ENCODE measurements around the gene TMEM174.

TMEM174 gene

DNA sequence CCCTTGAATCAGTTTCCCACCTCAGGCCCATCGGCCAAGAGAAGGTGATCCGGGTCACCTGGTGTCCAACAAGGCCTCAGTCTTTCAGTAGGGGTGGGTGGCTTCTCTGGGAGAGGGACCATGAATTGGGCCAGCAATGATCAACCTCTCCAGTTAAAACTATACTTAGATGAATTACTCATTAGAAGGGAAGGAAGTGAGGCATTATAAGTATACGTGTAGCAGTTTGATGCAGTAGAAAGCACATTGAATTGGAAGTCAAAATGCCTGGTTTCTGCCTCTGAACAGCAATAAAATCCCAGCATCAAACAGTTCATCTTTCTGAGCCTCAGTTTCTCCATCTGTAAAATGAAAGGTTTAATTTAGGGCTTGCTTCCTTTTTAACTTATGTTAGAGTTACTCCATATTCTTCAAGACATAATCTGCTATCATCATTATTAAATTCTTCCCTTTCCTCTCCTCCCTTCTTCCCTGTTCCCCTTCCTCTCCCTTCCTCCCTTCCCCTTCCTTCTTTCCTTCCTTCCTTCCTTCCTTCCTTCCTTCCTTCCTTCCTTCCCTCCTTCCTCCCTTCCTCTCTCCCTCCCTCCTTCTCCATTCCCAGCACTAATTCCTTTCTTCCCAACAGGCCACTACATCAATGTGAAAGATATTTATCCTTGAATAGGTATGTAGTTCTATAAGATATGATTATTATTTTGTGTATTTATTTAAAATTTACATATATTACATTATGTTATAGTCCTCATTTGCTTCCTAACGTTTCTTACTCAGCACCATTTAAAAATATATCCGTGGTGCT, 18.6 kb upstream of the TMEM174 start:
- DNase-seq: no peak

DNA sequence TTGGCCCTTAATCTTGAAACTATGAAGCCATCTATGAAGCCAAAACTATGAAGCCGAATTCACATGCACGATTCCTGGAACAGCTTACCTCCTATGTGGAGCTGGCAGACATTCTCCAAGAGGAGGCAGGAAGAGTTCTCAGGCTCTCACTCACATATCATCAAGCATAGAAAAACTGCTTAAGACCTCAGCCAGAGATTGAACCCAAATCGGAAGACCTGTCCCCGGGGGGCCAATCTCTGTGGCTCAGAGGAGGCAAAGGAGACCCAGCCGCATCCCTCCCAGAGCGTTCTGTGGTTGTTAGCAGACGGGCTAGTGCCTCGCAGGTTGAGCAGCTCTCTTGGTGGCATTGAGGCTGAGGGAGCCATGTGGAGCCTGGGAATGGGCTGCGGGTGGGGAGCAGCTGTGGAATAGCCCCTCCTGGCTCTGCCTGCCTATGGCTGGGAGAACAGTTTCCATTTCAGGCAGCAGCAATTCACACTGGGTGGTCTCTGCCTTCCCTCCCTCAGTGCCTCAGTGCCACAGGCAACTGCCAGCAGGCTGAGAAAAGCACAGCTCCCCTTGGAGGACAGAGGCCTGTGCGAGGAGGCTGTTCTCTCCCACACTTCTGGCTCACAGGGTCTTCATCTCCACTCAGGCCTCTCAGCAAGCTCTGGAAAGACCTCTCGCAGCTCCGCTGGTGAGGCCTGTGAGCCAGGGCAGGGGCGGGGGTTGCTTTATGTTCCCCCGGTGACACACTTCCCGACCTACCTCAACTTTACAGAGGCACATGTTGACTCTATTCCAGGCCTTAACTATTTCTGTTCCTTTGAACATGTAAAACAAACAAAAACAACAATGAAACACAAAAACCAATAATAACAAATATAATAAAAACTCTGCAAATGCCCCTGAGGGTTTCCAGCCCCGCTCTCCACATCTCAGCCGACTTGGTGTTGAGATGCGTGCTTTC, 17.4 kb upstream of the TMEM174 start:
- no peak for DNase-seq

DNA sequence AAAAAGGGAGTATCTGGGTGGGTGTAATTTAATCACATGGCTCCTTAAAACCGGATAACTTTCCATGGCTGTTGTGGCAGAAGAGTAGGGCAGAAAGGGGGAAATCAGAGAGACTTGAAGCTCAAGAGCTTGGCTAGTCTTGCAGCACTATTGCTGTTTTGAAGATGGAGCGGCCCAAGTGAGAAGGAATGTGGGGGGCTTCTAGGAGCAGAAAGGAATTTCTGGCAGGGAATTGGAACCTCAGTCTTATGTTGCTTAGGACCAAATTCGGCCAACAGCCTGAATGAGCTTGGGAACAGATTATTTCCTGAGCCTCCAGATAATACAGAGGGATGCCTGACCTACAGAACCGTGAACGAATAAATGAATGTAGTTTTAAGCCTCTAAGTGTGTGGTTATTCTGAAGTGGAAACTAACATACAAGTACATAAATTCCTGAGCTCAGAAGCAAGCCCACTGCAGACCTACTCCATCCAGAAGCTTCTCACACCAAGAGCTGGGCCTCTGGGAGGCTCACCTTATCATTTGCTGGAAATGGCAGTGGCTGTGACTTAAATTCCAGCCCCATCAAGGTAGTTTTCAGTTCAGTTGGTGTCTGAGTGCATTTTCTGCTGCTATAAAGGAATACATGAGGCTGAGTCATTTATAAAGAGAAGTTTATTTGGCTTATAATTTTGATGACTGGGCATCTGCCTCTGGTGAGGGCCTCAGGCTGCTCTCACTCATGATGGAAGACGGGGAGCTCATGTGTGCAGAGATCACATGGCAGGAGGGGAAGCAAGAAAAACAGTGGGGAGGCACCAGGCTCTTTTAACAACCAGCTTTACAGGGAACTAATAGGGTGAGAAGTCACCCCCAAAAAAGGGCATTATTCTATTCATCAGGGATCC, 15.3 kb upstream of the TMEM174 start:
- DNase-seq: no peak

DNA sequence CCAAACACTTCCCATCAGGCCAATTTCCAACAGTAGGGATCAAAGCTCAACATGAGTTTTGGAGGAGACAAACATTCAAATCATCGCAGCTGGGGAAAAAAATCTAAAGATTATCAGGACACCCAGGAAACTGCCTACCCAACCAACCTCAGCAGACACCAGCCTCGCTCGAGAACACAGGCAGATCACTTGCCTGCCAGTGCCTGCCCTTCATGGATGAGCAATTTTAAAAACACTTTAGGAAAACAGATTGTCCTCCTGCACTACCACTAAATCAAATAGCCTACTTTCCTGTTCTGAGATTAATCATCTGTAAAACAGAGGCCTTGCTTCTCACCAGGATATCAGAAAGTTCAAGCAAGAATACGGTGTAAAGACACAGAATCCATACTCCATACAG, 14.7 kb upstream of the TMEM174 start:
- DNase-seq: no peak

DNA sequence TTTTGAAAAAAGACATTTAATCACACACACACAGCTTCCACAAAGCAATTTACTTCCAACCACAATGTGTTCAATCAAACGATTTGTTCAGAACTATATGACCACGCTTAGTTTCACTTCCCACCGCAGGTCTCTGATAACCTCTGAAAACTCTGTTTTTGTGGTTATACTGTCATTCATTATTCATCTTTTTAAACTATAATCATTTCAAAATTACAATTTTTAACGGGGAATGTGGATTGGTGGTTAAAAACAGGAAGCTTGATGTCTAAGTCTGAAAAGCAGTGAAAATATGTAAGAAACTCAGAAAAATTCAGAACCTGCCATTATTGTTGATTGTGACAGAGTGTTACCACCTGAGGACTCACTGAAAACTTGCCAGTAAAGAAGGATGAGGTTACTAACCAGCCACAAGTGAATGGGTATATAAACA, 12.7 kb upstream of the TMEM174 start:
- DNase-seq: peak in 3 of 4 experiments; percentile 1 to 14 (median 6)

DNA sequence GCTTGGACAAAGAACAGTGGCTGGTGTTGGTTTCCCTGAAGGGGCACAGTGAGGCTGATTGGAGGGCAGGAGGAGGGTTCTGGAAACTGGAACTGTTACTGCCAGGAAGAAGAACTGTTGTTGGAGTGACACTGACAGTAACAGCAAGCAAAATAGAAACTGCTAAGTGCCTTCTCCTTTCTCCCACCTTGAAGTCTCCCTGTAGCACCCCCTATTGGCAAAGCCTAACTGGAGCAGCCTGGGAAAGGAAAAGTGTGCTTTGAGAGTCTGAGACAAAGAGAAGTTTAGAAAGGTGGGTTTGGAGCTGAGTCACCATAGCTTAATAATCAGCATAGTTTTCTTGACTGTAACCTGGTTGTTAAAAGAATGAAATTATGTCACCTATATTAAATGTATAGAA, 2.5 kb upstream of the TMEM174 start:
- DNase-seq: peak; percentile 38 to 62 (median 52)

DNA sequence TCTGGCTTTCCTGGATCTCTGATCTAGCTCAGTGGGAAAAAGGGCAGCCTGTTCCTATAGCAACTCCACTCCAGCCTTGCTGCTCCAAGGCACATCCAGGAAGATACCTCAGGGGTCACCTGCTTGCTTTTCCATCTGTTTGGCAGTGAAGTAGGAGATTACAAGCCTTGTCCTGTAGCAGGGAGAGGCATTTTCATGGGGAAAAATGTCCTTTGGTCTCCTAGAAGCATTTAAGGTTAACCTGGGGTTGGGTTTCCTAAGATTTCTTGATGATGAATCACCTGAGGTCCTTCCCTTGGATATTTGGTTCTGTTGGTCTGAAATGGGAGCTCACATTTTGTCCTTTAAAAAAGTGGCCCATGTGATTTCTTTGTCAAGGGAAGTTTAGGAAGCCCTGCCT, 1.5 kb upstream of the TMEM174 start:
- no peak for DNase-seq

DNA sequence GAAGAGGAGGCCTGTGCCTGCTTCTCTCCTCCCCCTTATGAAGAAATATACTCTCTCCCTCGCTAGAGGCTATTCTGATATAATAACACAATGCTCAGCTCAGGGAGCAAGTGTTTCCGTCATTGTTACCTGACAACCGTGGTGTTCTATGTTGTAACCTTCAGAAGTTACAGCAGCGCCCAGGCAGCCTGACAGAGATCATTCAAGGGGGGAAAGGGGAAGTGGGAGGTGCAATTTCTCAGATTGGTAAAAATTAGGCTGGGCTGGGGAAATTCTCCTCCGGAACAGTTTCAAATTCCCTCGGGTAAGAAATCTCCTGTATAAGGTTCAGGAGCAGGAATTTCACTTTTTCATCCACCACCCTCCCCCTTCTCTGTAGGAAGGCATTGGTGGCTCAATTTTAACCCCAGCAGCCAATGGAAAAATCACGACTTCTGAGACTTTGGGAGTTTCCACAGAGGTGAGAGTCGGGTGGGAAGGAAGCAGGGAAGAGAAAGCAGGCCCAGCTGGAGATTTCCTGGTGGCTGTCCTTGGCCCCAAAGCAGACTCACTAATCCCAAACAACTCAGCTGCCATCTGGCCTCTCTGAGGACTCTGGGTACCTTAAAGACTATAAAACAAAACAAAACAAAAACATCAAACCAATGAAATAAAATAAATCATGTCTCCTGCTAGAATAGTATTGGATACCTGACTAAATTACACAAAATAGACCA, 1.3 kb downstream of the TMEM174 start:
- DNase-seq: no peak

DNA sequence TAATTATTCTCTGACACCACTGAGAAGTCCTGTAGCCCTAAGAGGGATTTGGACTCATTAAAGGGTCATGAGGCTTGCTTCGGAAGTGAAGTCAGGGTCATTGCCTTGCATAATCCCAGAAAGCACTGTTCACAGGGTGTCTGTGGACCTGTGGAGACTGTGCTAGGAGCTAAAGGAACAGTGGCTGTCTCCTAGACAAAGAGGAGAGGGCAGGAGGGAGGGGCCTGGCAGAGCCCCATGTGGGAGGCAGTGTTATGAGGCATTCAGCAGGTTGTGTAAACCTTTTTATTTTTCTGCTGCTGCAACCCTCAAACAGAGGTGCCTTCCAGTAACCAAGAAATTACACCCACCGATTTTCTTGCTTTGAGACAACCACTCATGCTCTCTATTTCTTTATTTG, 3.3 kb downstream of the TMEM174 start:
- no peak for DNase-seq

DNA sequence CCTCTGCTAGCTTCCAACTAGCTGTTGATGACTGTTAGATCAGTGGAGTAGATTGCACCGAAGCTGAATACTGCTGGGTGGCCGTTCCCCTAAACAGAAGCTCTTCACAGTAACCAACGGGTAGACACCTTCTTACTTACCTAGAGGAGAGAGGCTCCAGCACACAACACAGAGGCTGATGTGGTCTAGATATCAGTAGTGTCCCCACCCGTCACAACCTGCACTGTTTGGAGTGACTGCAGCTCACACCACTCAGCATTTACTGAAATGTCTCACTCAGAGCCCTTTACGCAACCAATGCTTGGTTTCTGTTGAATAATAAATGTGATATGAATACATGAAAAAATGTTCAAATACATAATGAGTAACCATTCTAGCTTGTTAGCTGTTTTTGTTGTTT, 5.3 kb downstream of the TMEM174 start:
- DNase-seq: no peak

DNA sequence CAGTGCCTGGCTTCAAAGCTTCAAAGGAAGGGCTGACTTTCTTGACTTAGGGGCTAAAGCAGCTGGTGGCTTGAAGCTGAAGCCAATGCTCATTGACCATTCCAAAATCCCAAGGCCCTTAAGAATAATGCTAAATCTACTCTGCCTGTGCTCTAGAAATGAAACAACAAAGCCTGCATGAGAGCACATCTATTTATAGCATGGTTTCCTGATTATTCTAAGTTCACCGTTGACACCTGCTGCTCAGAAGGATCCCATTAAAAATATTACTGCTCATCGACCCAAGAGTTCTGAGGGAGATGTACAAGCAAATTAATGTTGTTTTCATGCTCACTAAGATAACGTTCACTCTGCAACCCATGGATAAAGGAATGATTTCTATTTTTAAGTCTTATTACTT, 6.7 kb downstream of the TMEM174 start:
- no peak for DNase-seq

DNA sequence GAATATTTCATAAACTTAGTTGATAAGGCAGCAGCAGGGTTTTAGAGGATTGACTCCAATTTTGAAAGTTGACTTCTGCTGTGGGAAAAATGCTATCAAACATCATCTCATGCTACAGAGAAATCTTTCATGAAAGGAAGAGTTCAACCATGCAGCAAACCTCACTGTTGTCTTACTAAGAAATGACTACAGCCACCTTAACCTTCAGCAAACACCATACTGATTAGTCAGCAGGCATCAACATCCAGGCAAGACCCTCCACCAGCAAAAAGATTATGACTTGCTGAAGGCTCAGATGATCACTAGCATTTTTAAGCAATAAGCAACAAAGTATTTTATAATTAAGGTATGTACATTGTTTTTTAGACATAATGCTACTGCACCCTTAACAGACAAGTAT, 7.6 kb downstream of the TMEM174 start:
- no peak for DNase-seq

DNA sequence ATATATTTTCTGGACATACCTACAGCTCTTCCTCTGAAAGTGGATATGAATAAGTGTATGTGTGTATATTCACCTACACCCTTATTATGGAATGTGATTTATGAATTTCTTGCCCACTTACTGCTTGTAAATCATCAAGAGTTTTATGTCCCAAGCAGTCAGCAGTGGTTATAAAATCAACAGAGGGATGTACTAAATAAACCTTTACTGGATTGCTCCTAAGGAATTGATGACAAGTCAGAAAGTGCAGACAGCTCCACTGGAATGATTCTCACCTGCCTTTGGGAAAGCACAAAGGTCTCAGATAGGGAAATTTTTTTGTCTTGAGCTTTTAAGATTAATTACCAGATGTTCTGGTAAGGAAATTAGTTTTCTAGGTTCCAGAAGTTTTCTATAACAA, 9.3 kb downstream of the TMEM174 start:
- no peak for DNase-seq

DNA sequence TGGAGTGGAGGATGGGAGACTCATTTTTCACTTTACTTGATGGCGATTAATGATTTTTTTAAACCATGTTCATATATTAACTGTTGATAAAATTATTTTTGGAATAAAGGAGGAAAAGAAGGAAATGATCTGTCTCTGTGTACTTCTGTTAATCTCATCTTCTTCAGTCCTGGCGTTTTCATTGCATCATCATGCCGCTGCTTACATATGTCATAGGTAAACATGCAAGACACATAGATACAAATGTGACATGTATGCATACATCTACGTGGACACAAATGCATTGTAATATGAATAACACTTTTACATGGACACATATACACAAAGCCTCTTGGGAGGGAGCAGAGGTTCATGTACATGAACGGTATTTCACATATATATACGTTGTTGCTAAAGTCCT, 10.0 kb downstream of the TMEM174 start:
- no peak for DNase-seq

DNA sequence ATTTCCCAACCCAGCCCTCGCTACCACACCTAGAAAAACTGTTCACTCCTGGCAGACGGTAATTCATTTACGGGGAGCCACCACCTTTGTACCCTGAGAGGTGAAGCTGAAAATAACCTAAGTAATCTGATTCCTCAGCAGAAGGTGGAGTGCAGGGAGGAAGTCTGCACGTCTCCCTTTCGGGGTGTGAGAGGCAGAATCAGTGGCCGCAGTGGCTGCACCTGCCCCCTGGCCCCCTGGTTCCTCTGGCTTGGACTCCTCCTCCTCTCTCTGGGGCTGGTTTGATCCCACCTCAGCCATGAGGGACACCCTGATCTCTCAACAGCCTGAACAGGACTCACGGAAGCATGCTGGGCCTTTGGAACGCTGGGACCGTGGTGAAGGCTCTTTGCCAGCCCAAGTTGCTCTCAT, 10.5 kb downstream of the TMEM174 start:
- DNase-seq: no peak

DNA sequence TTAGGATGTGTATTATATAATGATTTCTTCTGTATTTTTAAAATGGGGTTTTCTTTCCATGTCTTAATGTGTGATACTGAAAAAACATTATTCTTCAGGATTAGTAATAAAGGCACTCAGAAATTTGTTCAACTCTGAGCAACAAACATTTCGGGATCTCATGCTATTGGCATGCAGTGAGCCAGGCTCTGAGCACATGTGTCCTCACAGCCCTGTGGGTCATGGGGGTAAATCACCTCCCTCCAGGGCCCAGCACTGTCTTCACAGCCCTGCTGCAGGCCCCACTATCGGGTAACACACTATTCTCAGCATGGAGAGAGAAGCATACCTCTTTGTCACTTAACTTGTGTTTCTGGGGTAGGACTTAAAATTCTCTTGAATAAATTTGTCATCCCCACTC, 14.0 kb downstream of the TMEM174 start:
- DNase-seq: no peak

DNA sequence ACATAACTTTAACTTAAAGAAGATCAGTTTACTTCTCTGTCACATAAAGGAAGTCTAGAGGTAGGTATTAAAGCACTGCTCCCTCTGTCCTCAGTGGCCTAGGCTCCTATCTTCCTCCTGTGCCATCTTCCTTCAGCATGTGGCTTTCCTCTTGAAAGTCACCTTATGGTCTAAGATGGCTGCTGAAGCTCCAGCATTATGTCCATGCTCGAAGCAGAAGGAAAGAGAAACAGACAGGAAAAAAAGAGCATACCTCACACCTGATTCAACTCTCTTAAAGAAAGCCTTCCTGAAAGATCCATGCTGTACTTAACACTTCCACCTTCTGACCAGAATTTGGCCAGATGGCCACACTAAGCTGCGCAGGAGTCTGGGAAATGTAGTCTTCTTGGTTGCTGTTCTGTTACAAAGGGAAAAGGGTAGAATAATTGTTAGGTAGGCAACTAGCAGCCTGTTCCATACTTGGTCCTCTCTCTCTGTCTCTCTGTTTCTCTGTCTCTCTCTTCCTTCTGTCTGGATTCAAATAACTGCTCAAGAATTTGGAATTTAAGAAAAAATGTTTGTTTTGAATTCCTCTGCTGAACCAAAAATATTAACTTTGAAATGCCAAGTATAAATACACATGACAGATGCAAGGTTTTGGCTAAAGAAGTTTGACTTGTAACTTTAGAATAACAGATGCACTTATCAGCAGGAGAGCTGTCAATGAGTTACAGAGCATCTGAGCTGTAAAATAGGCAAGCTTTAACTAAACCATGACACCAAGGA, 16.0 kb downstream of the TMEM174 start:
- DNase-seq: no peak

DNA sequence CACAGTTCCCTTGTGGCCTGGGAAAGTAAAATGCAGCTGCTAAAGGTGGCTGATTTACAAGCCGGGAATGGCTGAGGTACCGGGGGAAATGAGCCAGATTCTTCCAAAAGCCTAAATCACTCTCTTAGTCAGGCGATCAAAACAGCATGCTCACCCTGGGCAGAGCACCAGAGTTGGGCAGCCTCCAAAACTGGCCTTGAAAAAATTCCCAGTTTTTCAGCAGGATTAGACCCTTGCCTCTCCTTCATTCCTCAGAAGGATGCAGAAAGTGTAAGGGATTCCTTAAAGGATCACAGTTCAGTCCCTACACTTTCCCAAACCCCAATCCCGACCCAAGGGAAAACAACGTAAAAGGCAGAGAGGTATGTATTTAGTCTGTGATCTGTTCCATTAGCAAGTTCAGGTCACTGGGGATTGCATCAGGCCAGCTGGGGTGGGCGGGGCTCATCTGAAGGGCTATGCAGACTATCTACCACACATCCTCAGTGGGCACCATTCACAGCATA, 16.9 kb downstream of the TMEM174 start:
- no peak for DNase-seq

DNA sequence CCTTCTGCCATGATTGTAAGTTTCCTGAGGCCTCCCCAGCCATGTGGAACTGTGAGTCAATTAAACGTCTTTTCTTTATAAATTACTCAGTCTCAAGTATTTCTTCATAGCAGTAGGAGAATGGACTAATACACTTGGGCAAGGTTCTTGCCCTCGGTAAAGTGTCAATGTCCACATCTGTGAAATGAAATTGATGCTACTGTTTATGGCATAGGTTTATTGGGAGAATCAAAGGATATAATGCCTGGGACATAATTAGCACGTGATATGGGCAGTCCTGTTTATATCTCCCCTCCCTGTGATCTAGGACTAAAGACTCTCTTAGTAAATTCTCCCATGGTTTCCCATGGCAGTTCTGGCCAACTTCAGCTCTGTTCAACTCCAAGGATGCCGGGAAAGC, 19.4 kb downstream of the TMEM174 start:
- no peak for DNase-seq

DNA sequence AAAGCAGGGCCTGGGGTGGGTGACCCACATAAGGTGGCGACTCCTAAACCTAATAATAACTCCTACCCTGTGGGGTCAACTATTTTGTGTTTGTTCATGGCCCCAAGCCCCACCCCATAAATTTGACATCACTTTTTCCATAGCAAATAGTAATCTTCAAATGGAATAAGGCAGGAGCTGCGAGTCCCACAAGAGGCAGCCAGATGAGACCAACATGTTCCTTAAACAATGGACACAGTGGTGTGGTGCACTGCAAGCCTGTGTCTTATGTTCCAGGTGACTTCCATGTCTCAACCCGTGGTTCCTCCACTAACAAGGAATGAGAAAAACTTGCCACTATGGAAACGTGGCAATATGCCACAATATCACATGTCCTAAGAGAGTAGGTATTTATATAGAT, 20.6 kb downstream of the TMEM174 start:
- no peak for DNase-seq

DNA sequence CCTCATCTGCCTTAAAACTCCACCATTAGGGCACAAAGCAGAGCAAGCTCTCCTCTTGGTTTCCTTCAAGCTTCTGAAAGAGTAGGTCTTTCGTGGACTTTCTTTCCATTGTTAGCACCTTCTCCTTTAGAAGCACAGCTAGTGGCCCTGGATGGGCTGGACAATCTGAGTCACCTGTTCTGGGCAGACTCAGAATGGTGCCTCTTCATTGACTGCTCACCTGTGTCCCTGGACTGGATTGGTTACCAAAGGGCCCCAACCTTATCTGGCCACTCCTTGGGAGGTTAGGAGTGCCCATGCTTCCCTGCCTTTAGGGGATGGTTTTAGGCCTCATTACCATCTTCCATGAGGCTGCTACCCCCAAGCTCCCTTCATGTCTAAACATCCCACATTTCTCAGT, 23.2 kb downstream of the TMEM174 start:
- DNase-seq: no peak
